Cardiac muscle cell (in vitro differentiated cells and primary cell): ENCODE measurements around the gene LDLRAP1. TPM values are rescaled to one million over a fixed set of nuclear protein-coding genes. Genes with fewer than 3 reads are reported as not detected.

Source experiments
- DNase-seq, 2 donors: peaks; one replicate each; pipeline versions ENCODE4 v3.0.0 to v3.0.0-alpha.2; 2010 to 2017; ENCODE audit warnings: low read depth in 1 of 2, low spot score in 1 of 2
- H3K27ac ChIP-seq: fragments of 200-600 bp; sonication (generic); 2 replicates; pipeline ENCODE4 v1.5.1; 2016
- H3K27me3 ChIP-seq: fragments of 200-600 bp; sonication (generic); 2 replicates; pipeline ENCODE4 v1.6.0; 2016; ENCODE audit warnings: control low read depth
- H3K36me3 ChIP-seq: fragments of 200-600 bp; sonication (generic); 2 replicates; pipeline ENCODE4 v1.5.1; 2016; ENCODE audit warnings: control low read depth
- H3K4me1 ChIP-seq: fragments of 200-600 bp; sonication (generic); 2 replicates; pipeline ENCODE4 v1.8.1; 2017; ENCODE audit warnings: low read depth, mild to moderate bottlenecking, mixed run types
- H3K4me3 ChIP-seq: fragments of 200-600 bp; sonication (generic); 2 replicates; pipeline ENCODE4 v1.5.1; 2016; ENCODE audit warnings: mild to moderate bottlenecking
- H3K9me3 ChIP-seq: fragments of 200-600 bp; sonication (generic); 2 replicates; pipeline ENCODE4 v1.5.1; 2017; ENCODE audit warnings: low read depth, mild to moderate bottlenecking, control low read depth
- CTCF ChIP-seq: IDR thresholded peaks from 2 replicates; pipeline ENCODE4 v1.5.1; 2012; ENCODE audit warnings: low read depth, mild to moderate bottlenecking, low read length
- polyA plus RNA-seq: library from polyadenylated mRNA; unstranded; fragments of >200 nt; fragmentation: Nextera tagmentation; extraction: Ambion mirVana; gene quantifications from 2 replicates; pipeline ENCODE4 v1.2.1, GENCODE V29; 2016
- total RNA-seq: library from RNA; depleted of rRNA; stranded (reverse); fragments of >200 nt; gene quantifications from 2 replicates; pipeline ENCODE4 v1.2.3, GENCODE V29; 2016

LDLRAP1 gene
- total and polyA plus RNA-seq, 2 experiments from 2014 or later, result 16.4 to 21.8 TPM

- Histone ChIP-seq H3K9me3 (no peaks in the 10 kb centered on the region), H3K27me3 (no peaks in the 10 kb centered on the region), H3K27ac (no peak overlapping the region), H3K36me3 (no peaks in the 10 kb centered on the region), H3K4me3 (no peak overlapping the region), H3K4me1 (peaks cover 19% of the 10 kb centered on the region)
- DNase-seq, result no peak
- TF ChIP-seq CTCF, result no peak
Measured at GRCh38 chr1:25570798-25571521, 27.6 kb downstream of the LDLRAP1 start.

GRCh38 chr1:25571522-25571970 lies 28.1 kb downstream of the LDLRAP1 start:
- no peak for DNase-seq
- TF ChIP-seq CTCF, result no peak
- Histone ChIP-seq H3K9me3 (no peaks in the 10 kb centered on the region), H3K4me3 (no peak overlapping the region), H3K27ac (no peak overlapping the region), H3K27me3 (no peaks in the 10 kb centered on the region), H3K36me3 (no peaks in the 10 kb centered on the region), H3K4me1 (peaks cover 14% of the 10 kb centered on the region)

GRCh38 chr1:25572107-25572506 lies 28.7 kb downstream of the LDLRAP1 start:
- H3K4me1 ChIP-seq, result peaks cover 8% of the 10 kb centered on the region
- no peaks in the 10 kb centered on the region for H3K9me3 ChIP-seq
- no peak overlapping the region for H3K4me3 ChIP-seq
- TF ChIP-seq CTCF, result no peak
- no peak overlapping the region for H3K27ac ChIP-seq
- DNase-seq, result no peak
- H3K36me3 ChIP-seq, result no peaks in the 10 kb centered on the region
- no peaks in the 10 kb centered on the region for H3K27me3 ChIP-seq

GRCh38 chr1:25572708-25573590 lies 29.5 kb downstream of the LDLRAP1 start:
- no peaks in the 10 kb centered on the region for H3K27me3 ChIP-seq
- peaks cover 4% of the 10 kb centered on the region for H3K4me1 ChIP-seq
- DNase-seq, result peak; percentile 60 to 69
- no peak overlapping the region for H3K4me3 ChIP-seq
- TF ChIP-seq CTCF, result peak; percentile 82
- no peak overlapping the region for H3K27ac ChIP-seq
- H3K9me3 ChIP-seq, result no peaks in the 10 kb centered on the region
- H3K36me3 ChIP-seq, result no peaks in the 10 kb centered on the region

- no peak overlapping the region for H3K4me3 ChIP-seq
- no peak overlapping the region for H3K27ac ChIP-seq
- no peaks in the 10 kb centered on the region for H3K9me3 ChIP-seq
- peaks cover 4% of the 10 kb centered on the region for H3K4me1 ChIP-seq
- H3K36me3 ChIP-seq, result no peaks in the 10 kb centered on the region
- no peak for TF ChIP-seq CTCF
- no peak for DNase-seq
- H3K27me3 ChIP-seq, result no peaks in the 10 kb centered on the region
Measured at GRCh38 chr1:25573591-25573930, 30.2 kb downstream of the LDLRAP1 start.
